ENCODE measurements around the gene NUP214.
"Not testable (repeated sequence)": the region's sequence is repeated elsewhere in the genome, so short reads cannot be mapped to it uniquely, and the experiment has no call there.

Gene NUP214

GRCh38 chr9:131117762-131118145, 7.6 kb upstream of the NUP214 start:
- no peak for DNase-seq

GRCh38 chr9:131119600-131119999, 5.8 kb upstream of the NUP214 start:
- no peak for DNase-seq

GRCh38 chr9:131120620-131121228, 4.7 kb upstream of the NUP214 start:
- DNase-seq: no peak

GRCh38 chr9:131121346-131121745, 4.0 kb upstream of the NUP214 start:
- no peak for DNase-seq

- DNase-seq: no peak
Observed at GRCh38 chr9:131122158-131122557, 3.2 kb upstream of the NUP214 start.

GRCh38 chr9:131125038-131125287, 423 bp upstream of the NUP214 start:
- DNase-seq: no peak

- DNase-seq: no peak
Observed at GRCh38 chr9:131126059-131126426, 657 bp downstream of the NUP214 start.

- no peak for DNase-seq
Observed at GRCh38 chr9:131129183-131129582, 3.8 kb downstream of the NUP214 start.

- no peak for DNase-seq
Observed at GRCh38 chr9:131138676-131139075, 13.3 kb downstream of the NUP214 start.

GRCh38 chr9:131140112-131140511, 14.7 kb downstream of the NUP214 start:
- DNase-seq: no peak

- DNase-seq: no peak
Observed at GRCh38 chr9:131140550-131140949, 15.2 kb downstream of the NUP214 start.

- DNase-seq: no peak
Observed at GRCh38 chr9:131142160-131142559, 16.8 kb downstream of the NUP214 start.

GRCh38 chr9:131144201-131144600, 18.8 kb downstream of the NUP214 start:
- DNase-seq: no peak

GRCh38 chr9:131145245-131145644, 19.9 kb downstream of the NUP214 start:
- no peak for DNase-seq

- no peak for DNase-seq
Observed at GRCh38 chr9:131146186-131146585, 20.8 kb downstream of the NUP214 start.

- DNase-seq: no peak
Observed at GRCh38 chr9:131148276-131148675, 22.9 kb downstream of the NUP214 start.

- no peak for DNase-seq
Observed at GRCh38 chr9:131148966-131149687, 23.7 kb downstream of the NUP214 start.

- no peak for DNase-seq
Observed at GRCh38 chr9:131149688-131150053, 24.3 kb downstream of the NUP214 start.

- no peak for DNase-seq
Observed at GRCh38 chr9:131153595-131153994, 28.2 kb downstream of the NUP214 start.

GRCh38 chr9:131158673-131159072, 33.3 kb downstream of the NUP214 start:
- DNase-seq: not testable (repeated sequence)

GRCh38 chr9:131160416-131161112, 35.2 kb downstream of the NUP214 start:
- no peak for DNase-seq

- no peak for DNase-seq
Observed at GRCh38 chr9:131161585-131161984, 36.2 kb downstream of the NUP214 start.

- no peak for DNase-seq
Observed at GRCh38 chr9:131162886-131163285, 37.5 kb downstream of the NUP214 start.

- DNase-seq: no peak
Observed at GRCh38 chr9:131165523-131165922, 40.1 kb downstream of the NUP214 start.
